Ishikawa (cell line): ENCODE data around the gene OSBPL10.
A peak's percentile ranks its signal among the peaks of the same experiment; 100 is the strongest.

ENCODE experiments used
- CEBPB ChIP-seq: IDR thresholded peaks from 2 replicates; pipeline ENCODE4 v1.6.1; 2012
- CREB1 ChIP-seq: IDR thresholded peaks from 2 replicates; pipeline ENCODE4 v1.6.1; 2012; ENCODE audit warnings: low read depth
- EGR1 ChIP-seq: IDR thresholded peaks from 2 replicates; pipeline ENCODE4 v1.6.1; 2012
- EP300 ChIP-seq: IDR thresholded peaks from 2 replicates; pipeline ENCODE4 v1.6.1; 2012; ENCODE audit warnings: borderline replicate concordance
- FOXM1 ChIP-seq: IDR thresholded peaks from 2 replicates; pipeline ENCODE4 v1.6.1; 2012; ENCODE audit warnings: low read depth, borderline replicate concordance
- MAX ChIP-seq: IDR thresholded peaks from 2 replicates; pipeline ENCODE4 v1.6.1; 2012
- NFIC ChIP-seq: IDR thresholded peaks from 2 replicates; pipeline ENCODE4 v1.6.1; 2012
- RAD21 ChIP-seq: IDR thresholded peaks from 2 replicates; pipeline ENCODE4 v1.6.1; 2012; ENCODE audit warnings: low read depth
- REST ChIP-seq: IDR thresholded peaks from 2 replicates; pipeline ENCODE4 v1.6.1; 2012; ENCODE audit warnings: low read depth, mild to moderate bottlenecking
- TAF1 ChIP-seq: IDR thresholded peaks from 2 replicates; pipeline ENCODE4 v1.6.1; 2012; ENCODE audit warnings: low read depth, mild to moderate bottlenecking
- TCF12 ChIP-seq: IDR thresholded peaks from 2 replicates; pipeline ENCODE4 v1.6.1; 2012; ENCODE audit warnings: low read depth
- TEAD4 ChIP-seq: IDR thresholded peaks from 2 replicates; pipeline ENCODE4 v1.6.1; 2012
- USF1 ChIP-seq: IDR thresholded peaks from 2 replicates; pipeline ENCODE4 v1.6.1; 2012
- YY1 ChIP-seq: IDR thresholded peaks from 2 replicates; pipeline ENCODE4 v1.6.1; 2012; ENCODE audit warnings: low read depth
- ZBTB7A ChIP-seq: IDR thresholded peaks from 2 replicates; pipeline ENCODE4 v1.6.1; 2012; ENCODE audit warnings: low read depth

The OSBPL10 gene

GRCh38 chr3:31777092-31777491 lies 204.0 kb downstream of the OSBPL10 start:
- TF ChIP-seq USF1 (no peak), REST (no peak)

- TF ChIP-seq TEAD4 (no peak), REST (no peak), EP300 (no peak), ZBTB7A (no peak), TCF12 (no peak), CREB1 (no peak), USF1 (no peak), FOXM1 (no peak), EGR1 (no peak), RAD21 (no peak)
These were observed 205.0 kb downstream of the OSBPL10 start for GRCh38 chr3:31776016-31776415.

- TF ChIP-seq EGR1: no peak
- no peak for TF ChIP-seq TAF1
- no peak for TF ChIP-seq TCF12
- no peak for TF ChIP-seq CEBPB
- TF ChIP-seq CREB1: no peak
- no peak for TF ChIP-seq YY1
These were observed 205.7 kb downstream of the OSBPL10 start for GRCh38 chr3:31775383-31775782.

GRCh38 chr3:31772758-31773473 lies 208.1 kb downstream of the OSBPL10 start:
- TF ChIP-seq YY1: no peak
- no peak for TF ChIP-seq NFIC
- TF ChIP-seq EGR1: no peak
- no peak for TF ChIP-seq TCF12
- TF ChIP-seq TEAD4: no peak
- TF ChIP-seq CEBPB: no peak
- TF ChIP-seq USF1: peak; percentile 61; the same call in 1 of the 2 replicates
- no peak for TF ChIP-seq MAX

- TF ChIP-seq RAD21: no peak
- TF ChIP-seq YY1: no peak
- no peak for TF ChIP-seq FOXM1
- TF ChIP-seq CEBPB: no peak
- TF ChIP-seq MAX: no peak
- no peak for TF ChIP-seq EGR1
- TF ChIP-seq NFIC: no peak
- no peak for TF ChIP-seq REST
- TF ChIP-seq ZBTB7A: no peak
- no peak for TF ChIP-seq USF1
- TF ChIP-seq TAF1: no peak
These were observed 208.8 kb downstream of the OSBPL10 start for GRCh38 chr3:31772272-31772671.
